Prostate gland (tissue), 2 donors: ENCODE results near the gene GOT1. TPM values are rescaled to one million over a fixed set of nuclear protein-coding genes. Genes with fewer than 3 reads are reported as not detected.

Experiments used
- DNase-seq: peaks from one replicate; pipeline ENCODE4 v3.0.0-alpha.2; 2019; ENCODE audit warnings: low spot score
- H3K27ac ChIP-seq, 2 donors: fragments of 200-600 bp; sonication (generic); 2 replicates each; pipeline ENCODE4 v1.5.1; 2017 to 2019
- H3K27me3 ChIP-seq: fragments of 200-600 bp; sonication (generic); replicated peaks from 2 replicates; pipeline ENCODE4 v1.5.1; 2019; ENCODE audit not compliant: insufficient read depth
- H3K36me3 ChIP-seq, 2 donors: fragments of 200-600 bp; sonication (generic); 1 replicate in 1 of 2; 2 replicates in 1 of 2; pipeline versions ENCODE4 v1.5.1 to v1.8.1; 2017 to 2019
- H3K4me1 ChIP-seq: fragments of 200-600 bp; sonication (generic); replicated peaks from 2 replicates; pipeline ENCODE4 v1.5.1; 2019
- H3K4me3 ChIP-seq, 2 donors: fragments of 200-600 bp; sonication (generic); 2 replicates each; pipeline ENCODE4 v1.5.1; 2017 to 2019
- H3K9me3 ChIP-seq: fragments of 200-600 bp; sonication (generic); 2 replicates; pipeline ENCODE4 v1.5.1; 2017
- POLR2A ChIP-seq: fragments of 450-650 bp; IDR thresholded peaks from one replicate; pipeline ENCODE4 v1.6.1; 2016; ENCODE audit warnings: antibody characterized with exemption, mild to moderate bottlenecking
- POLR2AphosphoS5 ChIP-seq: sonication (generic); formaldehyde crosslinking; IDR thresholded peaks from one replicate; pipeline ENCODE4 v1.6.1; 2017; ENCODE audit warnings: antibody characterized with exemption
- WGBS: methylation state at CpG from one replicate; pipeline ENCODE4 v1.1.5; 2018; 5-methylcytosine and 5-hydroxymethylcytosine counted together
- intact Hi-C: fragments of 100-400 bp; cut with DNase I; formaldehyde crosslinking; loops from one replicate; pipeline ENCODE4 v1.14.2; 2022
- total RNA-seq, 2 donors: library from RNA; depleted of rRNA; stranded (reverse); fragments of >200 nt; gene quantifications; one replicate each; pipeline ENCODE4 v1.1.0, GENCODE V29; 2016
- TF ChIP-seq, protein P1 (sequence below), 4 experiments: fragments of 200-600 bp in 2 of 4; fragments of 450-650 bp in 2 of 4; sonication (generic) in 2 of 4; IDR thresholded peaks; 1 replicate in 3 of 4; 2 replicates in 1 of 4; pipeline ENCODE4 v1.5.1; 2016 to 2019; ENCODE audit warnings: antibody characterized with exemption in 4 of 4, mild to moderate bottlenecking in 2 of 4, moderate library complexity in 2 of 4

Gene GOT1
- total RNA-seq, 2 donors from 2014 or later: 19.7 to 20.3 TPM

DNA sequence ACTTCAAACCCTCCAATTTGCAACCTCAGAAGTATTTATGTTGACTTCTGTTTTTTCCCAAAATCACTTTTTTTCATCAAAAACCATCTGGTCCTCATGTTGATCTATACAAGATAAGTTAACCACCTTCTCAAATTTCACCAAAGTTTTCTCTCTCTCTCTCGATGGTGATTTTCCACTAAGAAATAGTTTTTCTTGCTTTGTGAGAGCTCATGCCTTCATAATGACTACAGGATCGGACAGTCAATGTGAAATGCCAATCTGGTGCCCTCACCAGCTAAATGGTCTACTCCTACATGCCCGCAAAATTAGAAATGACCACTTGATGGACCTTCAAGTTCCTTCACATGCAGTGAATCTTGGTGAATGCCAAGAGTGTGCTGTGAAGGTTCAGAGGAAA, 60.9 kb downstream of the GOT1 start:
- no peak for DNase-seq

DNA sequence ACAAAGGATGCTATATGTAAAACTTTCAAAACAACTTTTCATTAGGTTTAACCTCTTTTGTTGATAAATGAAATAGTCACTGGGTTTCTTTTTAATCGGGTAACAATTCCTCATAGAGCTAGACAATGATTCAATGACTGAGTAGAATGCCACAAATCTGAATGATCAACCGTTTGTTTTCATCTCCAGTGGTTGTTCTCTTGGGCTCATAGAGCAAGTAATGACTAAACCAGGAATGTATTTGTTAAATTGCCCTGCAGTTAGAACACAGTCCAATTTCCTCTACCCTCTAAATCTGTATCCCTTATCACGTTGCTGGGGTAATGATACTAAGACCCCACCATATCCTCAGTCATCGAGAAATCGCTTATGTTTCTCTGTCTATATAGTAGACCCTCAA, 61.3 kb downstream of the GOT1 start:
- no peaks in the 10 kb centered on the region for H3K9me3 ChIP-seq
- no peaks in the 10 kb centered on the region for H3K4me1 ChIP-seq
- H3K27ac ChIP-seq: no peak overlapping the region
- no peak for DNase-seq
- intact Hi-C loops: no loop called here
- H3K27me3 ChIP-seq: no peaks in the 10 kb centered on the region
- 89% methylated on average over 5 of the region's 5 CpGs for WGBS
- TF ChIP-seq POLR2A (no peak), POLR2AphosphoS5 (no peak)
- TF ChIP-seq, protein P1, sequence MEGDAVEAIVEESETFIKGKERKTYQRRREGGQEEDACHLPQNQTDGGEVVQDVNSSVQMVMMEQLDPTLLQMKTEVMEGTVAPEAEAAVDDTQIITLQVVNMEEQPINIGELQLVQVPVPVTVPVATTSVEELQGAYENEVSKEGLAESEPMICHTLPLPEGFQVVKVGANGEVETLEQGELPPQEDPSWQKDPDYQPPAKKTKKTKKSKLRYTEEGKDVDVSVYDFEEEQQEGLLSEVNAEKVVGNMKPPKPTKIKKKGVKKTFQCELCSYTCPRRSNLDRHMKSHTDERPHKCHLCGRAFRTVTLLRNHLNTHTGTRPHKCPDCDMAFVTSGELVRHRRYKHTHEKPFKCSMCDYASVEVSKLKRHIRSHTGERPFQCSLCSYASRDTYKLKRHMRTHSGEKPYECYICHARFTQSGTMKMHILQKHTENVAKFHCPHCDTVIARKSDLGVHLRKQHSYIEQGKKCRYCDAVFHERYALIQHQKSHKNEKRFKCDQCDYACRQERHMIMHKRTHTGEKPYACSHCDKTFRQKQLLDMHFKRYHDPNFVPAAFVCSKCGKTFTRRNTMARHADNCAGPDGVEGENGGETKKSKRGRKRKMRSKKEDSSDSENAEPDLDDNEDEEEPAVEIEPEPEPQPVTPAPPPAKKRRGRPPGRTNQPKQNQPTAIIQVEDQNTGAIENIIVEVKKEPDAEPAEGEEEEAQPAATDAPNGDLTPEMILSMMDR (IDR thresholded peaks at IDR 0.05): no peak
- no peaks in the 10 kb centered on the region for H3K36me3 ChIP-seq
- no peak overlapping the region for H3K4me3 ChIP-seq

More for the DNA sequence above, 60.9 kb downstream of the GOT1 start:
- Histone ChIP-seq H3K4me1 (no peaks in the 10 kb centered on the region), H3K4me3 (no peak overlapping the region), H3K27ac (no peak overlapping the region), H3K36me3 (no peaks in the 10 kb centered on the region), H3K9me3 (no peaks in the 10 kb centered on the region), H3K27me3 (no peaks in the 10 kb centered on the region)
- intact Hi-C loops: no loop called here
- 83% methylated on average over 3 of the region's 3 CpGs for WGBS
- no peak for TF ChIP-seq POLR2AphosphoS5
- TF ChIP-seq, protein P1 (IDR thresholded peaks at IDR 0.05): no peak
- TF ChIP-seq POLR2A: no peak

DNA sequence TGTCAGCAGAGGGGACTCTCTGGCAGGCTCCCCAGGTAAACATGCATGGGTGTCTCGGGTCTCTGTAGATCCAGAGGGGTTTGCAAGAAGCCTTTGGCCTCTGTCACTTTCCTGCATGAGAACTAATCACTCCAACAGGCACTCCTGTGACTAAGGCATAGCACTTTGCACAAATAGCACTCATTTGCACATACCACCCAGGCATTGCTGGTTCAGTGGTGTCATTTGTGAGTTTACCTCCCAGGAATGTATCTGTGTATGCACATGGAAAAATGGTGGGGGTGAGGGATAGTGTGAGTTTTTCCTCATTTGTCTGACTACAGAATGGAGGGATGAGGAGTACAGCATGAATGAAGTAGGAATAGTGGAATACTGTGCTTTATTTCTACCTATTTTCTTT, 61.8 kb downstream of the GOT1 start:
- no peaks in the 10 kb centered on the region for H3K36me3 ChIP-seq
- no peak for DNase-seq
- no peak overlapping the region for H3K4me3 ChIP-seq
- H3K27me3 ChIP-seq: no peaks in the 10 kb centered on the region
- no peaks in the 10 kb centered on the region for H3K4me1 ChIP-seq
- no peak overlapping the region for H3K27ac ChIP-seq
- no peaks in the 10 kb centered on the region for H3K9me3 ChIP-seq
- intact Hi-C loops: no loop called here
- TF ChIP-seq POLR2AphosphoS5 (no peak), POLR2A (no peak)
- TF ChIP-seq, protein P1 (IDR thresholded peaks at IDR 0.05): no peak
- WGBS: 53% methylated on average over 1 of the region's 1 CpG

DNA sequence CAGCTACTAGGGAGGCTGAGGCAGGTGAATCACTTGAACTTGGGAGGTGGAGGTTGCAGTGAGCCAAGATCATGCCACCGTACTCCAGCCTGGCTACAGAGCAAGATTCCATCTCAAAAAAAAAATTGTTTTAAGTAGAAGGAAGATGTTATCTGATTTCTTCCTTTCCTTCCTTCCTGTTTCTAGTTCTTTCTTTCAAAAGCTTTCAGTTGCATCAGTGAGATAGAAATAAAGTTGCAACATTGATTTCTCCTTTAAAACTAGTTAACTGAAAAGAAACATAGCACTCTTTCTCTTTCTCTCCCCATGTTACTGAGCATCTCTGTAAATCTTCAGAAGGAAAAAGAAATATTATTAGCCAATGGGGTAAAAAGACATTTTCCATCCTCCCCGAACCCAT, 63.8 kb downstream of the GOT1 start:
- intact Hi-C loops: no loop called here
- no peak overlapping the region for H3K4me3 ChIP-seq
- no peak for DNase-seq
- no peaks in the 10 kb centered on the region for H3K4me1 ChIP-seq
- no peak for TF ChIP-seq POLR2A
- TF ChIP-seq POLR2AphosphoS5: no peak
- no peaks in the 10 kb centered on the region for H3K27me3 ChIP-seq
- WGBS: 63% methylated on average over 2 of the region's 2 CpGs
- H3K9me3 ChIP-seq: no peaks in the 10 kb centered on the region
- H3K27ac ChIP-seq: no peak overlapping the region
- H3K36me3 ChIP-seq: no peaks in the 10 kb centered on the region

DNA sequence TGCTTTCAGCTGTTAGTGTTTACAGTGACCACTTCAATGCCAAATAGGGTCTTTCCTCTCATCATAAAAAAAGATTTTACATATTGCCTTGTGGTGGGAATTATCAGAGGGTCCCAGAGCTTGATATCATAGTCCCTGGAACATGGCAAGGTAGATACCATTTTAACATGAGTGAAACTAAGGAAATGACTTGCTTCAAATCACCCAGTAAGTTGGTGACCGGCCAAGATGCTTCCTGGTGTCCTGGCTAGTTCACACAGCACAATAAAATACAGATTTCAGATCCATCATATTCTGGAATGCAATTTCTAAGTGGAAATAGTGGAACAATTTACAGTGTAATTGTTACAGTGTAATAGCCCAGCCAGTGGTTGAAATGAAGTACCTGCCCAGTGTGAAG, 64.7 kb downstream of the GOT1 start:
- TF ChIP-seq, protein P1 (IDR thresholded peaks at IDR 0.05): no peak
- TF ChIP-seq POLR2A (no peak), POLR2AphosphoS5 (no peak)

More for the DNA sequence above, 64.7 kb downstream of the GOT1 start:
- Histone ChIP-seq H3K27me3 (no peaks in the 10 kb centered on the region), H3K9me3 (no peaks in the 10 kb centered on the region), H3K27ac (no peak overlapping the region), H3K4me3 (no peak overlapping the region), H3K4me1 (no peaks in the 10 kb centered on the region), H3K36me3 (no peaks in the 10 kb centered on the region)
- intact Hi-C loops: no loop called here
- DNase-seq: no peak
- WGBS: 65% methylated on average over 1 of the region's 1 CpG
